Measurements from ENCODE around the gene KIAA1328.
"Not testable (repeated sequence)": the region's sequence is repeated elsewhere in the genome, so short reads cannot be mapped to it uniquely, and the experiment has no call there.

The KIAA1328 gene

GRCh38 chr18:37138456-37138855 lies 309.5 kb downstream of the KIAA1328 start:
- TF ChIP-seq GATA1 (IDR thresholded peaks at IDR 0.05; ENCODE audit: low read depth, low read length) (no peak), POLR2A (IDR thresholded peaks at IDR 0.05; ENCODE audit: low read length) (no peak)
- no peak for DNase-seq

GRCh38 chr18:37139876-37140275 lies 310.9 kb downstream of the KIAA1328 start:
- DNase-seq = no peak
- TF ChIP-seq POLR2A (IDR thresholded peaks at IDR 0.05; ENCODE audit: low read length) = no peak
- TF ChIP-seq GATA1 (IDR thresholded peaks at IDR 0.05; ENCODE audit: low read depth, low read length) = no peak

GRCh38 chr18:37144921-37145320 lies 316.0 kb downstream of the KIAA1328 start:
- TF ChIP-seq POLR2A (IDR thresholded peaks at IDR 0.05; ENCODE audit: low read length) (no peak), GATA1 (IDR thresholded peaks at IDR 0.05; ENCODE audit: low read depth, low read length) (no peak)
- DNase-seq = no peak

- DNase-seq = no peak
- no peak for TF ChIP-seq POLR2A (IDR thresholded peaks at IDR 0.05; ENCODE audit: low read length)
- TF ChIP-seq GATA1 (IDR thresholded peaks at IDR 0.05; ENCODE audit: low read depth, low read length) = no peak
These were observed 327.5 kb downstream of the KIAA1328 start for GRCh38 chr18:37156330-37156942.

- no peak for DNase-seq
- TF ChIP-seq POLR2A (IDR thresholded peaks at IDR 0.05; ENCODE audit: low read length) (no peak), GATA1 (IDR thresholded peaks at IDR 0.05; ENCODE audit: low read depth, low read length) (no peak)
These were observed 331.3 kb downstream of the KIAA1328 start for GRCh38 chr18:37160038-37160820.

- DNase-seq = no peak
- TF ChIP-seq GATA1 (IDR thresholded peaks at IDR 0.05; ENCODE audit: low read depth, low read length) (no peak), POLR2A (IDR thresholded peaks at IDR 0.05; ENCODE audit: low read length) (no peak)
These were observed 332.6 kb downstream of the KIAA1328 start for GRCh38 chr18:37161491-37161890.

- DNase-seq = no peak
- TF ChIP-seq POLR2A (IDR thresholded peaks at IDR 0.05; ENCODE audit: low read length) (no peak), GATA1 (IDR thresholded peaks at IDR 0.05; ENCODE audit: low read depth, low read length) (no peak)
These were observed 333.6 kb downstream of the KIAA1328 start for GRCh38 chr18:37162551-37162950.

GRCh38 chr18:37163119-37163518 lies 334.2 kb downstream of the KIAA1328 start:
- no peak for DNase-seq
- TF ChIP-seq POLR2A (IDR thresholded peaks at IDR 0.05; ENCODE audit: low read length) = no peak
- TF ChIP-seq GATA1 (IDR thresholded peaks at IDR 0.05; ENCODE audit: low read depth, low read length) = no peak

- DNase-seq = no peak
- TF ChIP-seq POLR2A (IDR thresholded peaks at IDR 0.05; ENCODE audit: low read length) (no peak), GATA1 (IDR thresholded peaks at IDR 0.05; ENCODE audit: low read depth, low read length) (no peak)
These were observed 337.6 kb downstream of the KIAA1328 start for GRCh38 chr18:37166491-37166890.

GRCh38 chr18:37166966-37167365 lies 338.0 kb downstream of the KIAA1328 start:
- not testable (repeated sequence) for DNase-seq

- no peak for TF ChIP-seq GATA1 (IDR thresholded peaks at IDR 0.05; ENCODE audit: low read depth, low read length)
- TF ChIP-seq POLR2A (IDR thresholded peaks at IDR 0.05; ENCODE audit: low read length) = no peak
- DNase-seq = no peak
These were observed 342.1 kb downstream of the KIAA1328 start for GRCh38 chr18:37170984-37171383.

GRCh38 chr18:37173384-37173783 lies 344.5 kb downstream of the KIAA1328 start:
- TF ChIP-seq GATA1 (IDR thresholded peaks at IDR 0.05; ENCODE audit: low read depth, low read length) (no peak), POLR2A (IDR thresholded peaks at IDR 0.05; ENCODE audit: low read length) (no peak)
- no peak for DNase-seq

- no peak for DNase-seq
- TF ChIP-seq GATA1 (IDR thresholded peaks at IDR 0.05; ENCODE audit: low read depth, low read length) (no peak), POLR2A (IDR thresholded peaks at IDR 0.05; ENCODE audit: low read length) (no peak)
These were observed 347.0 kb downstream of the KIAA1328 start for GRCh38 chr18:37175727-37176620.

- DNase-seq = no peak
- TF ChIP-seq GATA1 (IDR thresholded peaks at IDR 0.05; ENCODE audit: low read depth, low read length) = no peak
- TF ChIP-seq POLR2A (IDR thresholded peaks at IDR 0.05; ENCODE audit: low read length) = no peak
These were observed 347.7 kb downstream of the KIAA1328 start for GRCh38 chr18:37176621-37176934.

Measured in erythroblast (primary cell).